MCF 10A (cell line): ENCODE measurements around the gene TMEM151A. TPM values are rescaled to one million over a fixed set of nuclear protein-coding genes. Genes with fewer than 3 reads are reported as not detected.

Experiments
- BruUV-seq: library from RNA; stranded (reverse); fragments of 400-500 nt; replicated peaks from 2 replicates; lab custom pipeline; 2021; lab: Mats Ljungman, UMichigan
- CTCF ChIA-PET: fragments of 300-600 bp; sonication (Branson Sonifier 250); formaldehyde crosslinking; extraction: SDS; loops from one replicate; lab custom pipeline; 2021; ENCODE audit warnings: antibody characterized with exemption, inconsistent platforms; lab: Yijun Ruan, JAX
- POLR2A ChIA-PET: fragments of 300-600, 350-650 bp; sonication (Branson Sonifier 250); formaldehyde crosslinking; extraction: SDS; loops from one replicate; lab custom pipeline; 2020; ENCODE audit warnings: antibody characterized with exemption, inconsistent platforms; lab: Yijun Ruan, JAX
- DNase-seq: peaks from one replicate; pipeline ENCODE4 v3.0.0-alpha.2; 2018; ENCODE audit not compliant: unreplicated experiment
- H3K27ac Mint-ChIP-seq: one replicate; pipeline ENCODE4 v1.8.0; 2022; ENCODE audit warnings: mild to moderate bottlenecking, low read depth, mixed read lengths; ENCODE audit not compliant: unreplicated experiment
- H3K27me3 Mint-ChIP-seq: one replicate; pipeline ENCODE4 v1.8.0; 2022; ENCODE audit warnings: mixed read lengths; ENCODE audit not compliant: insufficient read depth, unreplicated experiment
- H3K36me3 Mint-ChIP-seq: one replicate; pipeline ENCODE4 v1.8.0; 2022; ENCODE audit warnings: mild to moderate bottlenecking, moderate library complexity, mixed read lengths; ENCODE audit not compliant: insufficient read depth, unreplicated experiment
- H3K4me1 Mint-ChIP-seq: one replicate; pipeline ENCODE4 v1.8.0; 2022; ENCODE audit warnings: mixed read lengths; ENCODE audit not compliant: insufficient read depth, unreplicated experiment
- H3K4me3 Mint-ChIP-seq: one replicate; pipeline ENCODE4 v1.8.0; 2022; ENCODE audit warnings: mild to moderate bottlenecking, moderate library complexity, mixed read lengths; ENCODE audit not compliant: unreplicated experiment
- H3K9me3 Mint-ChIP-seq: one replicate; pipeline ENCODE4 v1.8.0; 2022; ENCODE audit warnings: mixed read lengths; ENCODE audit not compliant: unreplicated experiment
- CTCF ChIP-seq: fragments of 200-600 bp; IDR thresholded peaks from one replicate; pipeline ENCODE4 v1.8.0; 2022; ENCODE audit warnings: antibody characterized with exemption, mild to moderate bottlenecking; ENCODE audit not compliant: unreplicated experiment
- intact Hi-C: fragments of 100-400 bp; cut with micrococcal nuclease; formaldehyde crosslinking; loops from 2 replicates; pipeline ENCODE4 v1.14.1; 2022
- total RNA-seq: library from RNA; stranded (reverse); gene quantifications from 2 replicates; pipeline ENCODE4 v1.2.3, GENCODE V29; 2022

Gene TMEM151A
- total RNA-seq, 1 experiment from 2014 or later = not detected

DNA sequence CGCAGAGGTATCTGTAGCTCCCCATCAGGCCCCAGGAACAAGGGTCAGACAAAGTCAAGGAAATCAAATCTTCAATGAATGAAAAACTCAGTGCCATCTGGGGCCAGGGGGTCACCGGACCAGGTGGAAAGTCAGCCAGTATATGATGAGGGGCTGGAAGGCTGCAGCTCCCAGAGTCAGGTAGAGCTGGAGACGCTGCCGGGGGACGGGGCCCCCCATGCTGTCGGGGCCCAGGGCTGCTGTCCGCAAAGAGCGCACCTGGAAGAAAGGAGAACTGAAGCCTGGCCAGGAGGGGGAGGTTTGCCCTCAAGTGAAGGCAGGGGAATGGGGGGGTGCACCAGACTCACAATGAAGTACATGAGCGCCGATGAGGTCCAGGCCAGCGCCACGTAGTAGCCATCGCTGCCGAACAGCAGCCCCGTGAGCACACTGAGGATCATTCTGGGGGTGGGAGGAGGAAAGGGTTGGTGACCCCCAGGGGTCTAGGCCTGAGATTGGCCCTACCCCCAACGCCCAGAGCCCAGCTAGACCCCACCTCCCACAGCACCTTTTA is 7.1 kb upstream of the TMEM151A start:
- ChIA-PET CTCF (interaction anchor here (0.7 to 0.8 kb wide), 4 partner anchors 14 to 105 kb away, joined by 3 to 4 read pairs (median 4); partner anchors contain the start of gene SLC29A2), POLR2A (interaction anchor here (0.7 kb wide), 1 partner anchor 55 kb away, joined by 3 read pairs; no protein-coding TSS in a partner anchor)
- Mint-ChIP-seq H3K4me1 (no peaks in the 10 kb centered on the region), H3K27me3 (peaks cover 4% of the 10 kb centered on the region), H3K36me3 (peaks cover 12% of the 10 kb centered on the region), H3K4me3 (no peak overlapping the region), H3K9me3 (no peaks in the 10 kb centered on the region), H3K27ac (no peak overlapping the region)
- intact Hi-C loops = no loop called here
- no peak for DNase-seq
- TF ChIP-seq CTCF = no peak
- BruUV-seq = no TSS peak

DNA sequence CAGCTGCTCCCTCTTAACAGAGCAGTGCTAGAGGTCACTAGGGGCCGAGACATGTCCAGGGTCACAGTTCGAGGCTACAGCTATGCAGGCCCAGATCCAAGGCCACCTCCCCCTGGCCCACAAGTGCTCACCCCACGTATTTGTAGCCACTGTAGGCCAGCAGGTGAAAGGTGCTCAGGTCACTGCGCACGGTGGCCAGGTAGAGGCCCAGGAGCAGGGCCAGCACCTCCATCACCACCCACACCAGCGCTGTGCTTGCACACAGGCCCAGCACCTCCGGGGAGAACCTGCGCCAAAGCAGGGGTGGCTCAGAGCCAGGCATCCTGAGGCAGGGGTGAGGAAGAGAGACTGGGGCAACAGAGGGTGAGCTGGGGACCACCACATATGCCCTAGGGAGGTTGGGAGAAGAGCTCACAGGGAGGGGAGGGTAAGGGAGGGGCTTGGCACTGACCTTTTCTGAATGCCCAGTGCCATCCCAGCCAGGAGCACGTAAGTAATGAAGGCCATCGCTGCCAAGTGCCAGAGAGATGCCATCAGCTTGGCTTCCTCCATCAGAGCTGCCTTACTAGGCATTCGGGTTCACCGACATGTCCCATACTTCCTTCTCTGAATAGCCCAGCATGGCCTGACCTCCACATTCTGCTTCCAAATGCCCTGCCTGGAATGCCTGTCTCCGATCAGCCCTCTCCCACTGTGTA is 6.3 kb upstream of the TMEM151A start:
- DNase-seq = no peak
- Mint-ChIP-seq H3K27me3 (no peaks in the 10 kb centered on the region), H3K27ac (no peak overlapping the region), H3K36me3 (peaks cover 12% of the 10 kb centered on the region), H3K9me3 (no peaks in the 10 kb centered on the region), H3K4me1 (peaks cover 6% of the 10 kb centered on the region), H3K4me3 (no peak overlapping the region)
- intact Hi-C loops = no loop called here
- no peak for TF ChIP-seq CTCF
- no TSS peak for BruUV-seq
- ChIA-PET CTCF (interaction anchor here (0.6 to 0.8 kb wide), 3 partner anchors 62 to 217 kb away, joined by 3 read pairs; no protein-coding TSS in a partner anchor), POLR2A (interaction anchor here (4.6 kb wide), 1 partner anchor 60 kb away, joined by 27 read pairs; the partner anchor contains the start of gene BRMS1)

GRCh38 chr11:66286699-66287098 is 5.0 kb upstream of the TMEM151A start:
- intact Hi-C loops = no loop called here
- no peak for DNase-seq
- Mint-ChIP-seq H3K27ac (no peak overlapping the region), H3K27me3 (no peaks in the 10 kb centered on the region), H3K4me3 (peak overlapping the region; percentile 38), H3K9me3 (no peaks in the 10 kb centered on the region), H3K36me3 (peaks cover 12% of the 10 kb centered on the region), H3K4me1 (peaks cover 7% of the 10 kb centered on the region)
- CTCF ChIA-PET = interaction anchor here (1.3 kb wide), 1 partner anchor 65 kb away, joined by 5 read pairs; no protein-coding TSS in a partner anchor
- BruUV-seq = no TSS peak
- TF ChIP-seq CTCF = no peak
- POLR2A ChIA-PET = interaction anchor here (0.5 to 4.6 kb wide), 4 partner anchors 19 to 951 kb away, joined by 3 to 27 read pairs (median 4); partner anchors contain the start of genes BRMS1 and RAB1B
